Activated T-helper 2 cell treated with anti-CD3 and anti-CD28 coated beads, Interferon-gamma antibody, Interleukin-2, Interleukin-4, amounts not matched to agents 10 μg/mL and 5 μg/mL and 100 μg/mL, durations not matched to agents 14 hours and 24 hours and 36 hours (primary cell): ENCODE results near the gene FEM1A. TPM values are rescaled to one million over a fixed set of nuclear protein-coding genes. Genes with fewer than 3 reads are reported as not detected.

ENCODE experiments used
- DNase-seq: peaks from one replicate; pipeline ENCODE4 v3.0.0; 2021; ENCODE audit warnings: low spot score
- H3K27ac Mint-ChIP-seq: one replicate; pipeline ENCODE4 v1.8.0; 2021; ENCODE audit warnings: mixed read lengths
- H3K27me3 Mint-ChIP-seq: one replicate; pipeline ENCODE4 v1.8.0; 2021; ENCODE audit warnings: low read depth, mixed read lengths
- H3K36me3 Mint-ChIP-seq: one replicate; pipeline ENCODE4 v1.8.0; 2021; ENCODE audit warnings: low read depth, mixed read lengths
- H3K4me1 Mint-ChIP-seq: one replicate; pipeline ENCODE4 v1.8.0; 2021; ENCODE audit warnings: low read depth, mixed read lengths
- H3K4me3 Mint-ChIP-seq: one replicate; pipeline ENCODE4 v1.8.0; 2021; ENCODE audit warnings: low read depth, mild to moderate bottlenecking, moderate library complexity, mixed read lengths
- H3K9me3 Mint-ChIP-seq: one replicate; pipeline ENCODE4 v1.8.0; 2021; ENCODE audit warnings: mixed read lengths
- intact Hi-C: fragments of 100-400 bp; cut with micrococcal nuclease; formaldehyde crosslinking; loops from one replicate; pipeline ENCODE4 v1.15.1; 2023
- total RNA-seq: library from RNA; stranded (reverse); gene quantifications from 2 replicates; pipeline ENCODE4 v1.2.3, GENCODE V29; 2022

FEM1A gene
- total RNA-seq, 1 donor from 2014 or later, result 18.6 TPM

GRCh38 chr19:4849019-4849418 lies 57.5 kb downstream of the FEM1A start:
- peaks cover 20% of the 10 kb centered on the region for H3K36me3 Mint-ChIP-seq
- H3K4me3 Mint-ChIP-seq, result no peak overlapping the region
- H3K4me1 Mint-ChIP-seq, result no peaks in the 10 kb centered on the region
- no peak overlapping the region for H3K27ac Mint-ChIP-seq
- no peaks in the 10 kb centered on the region for H3K27me3 Mint-ChIP-seq
- no peaks in the 10 kb centered on the region for H3K9me3 Mint-ChIP-seq
- DNase-seq, result no peak
- intact Hi-C loops, result no loop called here

Other genes starting within 250 kb of the FEM1A start
- gene SEMA6B, start 232.1 kb upstream of the FEM1A start, total RNA-seq, result not detected in 2 replicates
- 16.1 and 16.9 TPM in 2 replicates for gene TNFAIP8L1, start 152.2 kb upstream of the FEM1A start, total RNA-seq
- gene MYDGF, start 121.4 kb upstream of the FEM1A start, total RNA-seq, result 105 and 110 TPM in 2 replicates
- 84.8 and 87.2 TPM in 2 replicates for gene DPP9, start 67.9 kb upstream of the FEM1A start, total RNA-seq
- 28.1 and 30.4 TPM in 2 replicates for gene TICAM1, start 40.0 kb downstream of the FEM1A start, total RNA-seq
- gene PLIN3, start 75.9 kb downstream of the FEM1A start, total RNA-seq, result 55.3 and 61.8 TPM in 2 replicates
- 0.23 and 0.27 TPM in 2 replicates for gene ARRDC5, start 111.2 kb downstream of the FEM1A start, total RNA-seq
- 137 and 138 TPM in 2 replicates for gene UHRF1, start 117.8 kb downstream of the FEM1A start, total RNA-seq
- 51.7 and 54.3 TPM in 2 replicates for gene KDM4B, start 177.4 kb downstream of the FEM1A start, total RNA-seq